ENCODE measurements around the gene HRCT1. TPM values are rescaled to one million over a fixed set of nuclear protein-coding genes. Genes with fewer than 3 reads are reported as not detected.

HRCT1 gene
- total and polyA plus RNA-seq, 2 of the 4 experiments (the other 2 are of a cell fraction), result 1.1 to 3.9 TPM

GRCh38 chr9:35944841-35945240 lies 38.8 kb downstream of the HRCT1 start:
- Histone ChIP-seq H3K9me3 (ENCODE audit: control insufficient read depth, insufficient read depth, low read length) (no peaks in the 10 kb centered on the region), H2AK9ac (replicated peaks; ENCODE audit: low read depth, low read length, poor library complexity) (peak overlapping the region; percentile 78), H3K4me3 (ENCODE audit: insufficient read depth, low read depth, low read length) (no peak overlapping the region), H3K14ac (replicated peaks; ENCODE audit: low read depth, low read length) (peak overlapping the region; percentile 85), H3K9me1 (ENCODE audit: insufficient read depth, low read length) (peaks cover 15% of the 10 kb centered on the region), H4K20me1 (ENCODE audit: insufficient read depth, low read length) (no peaks in the 10 kb centered on the region), H3K4me1 (ENCODE audit: control insufficient read depth, insufficient read depth, low read length) (peaks cover 9% of the 10 kb centered on the region), H4K5ac (ENCODE audit: low read depth, low read length) (peak overlapping the region; percentile 96), H3K23ac (ENCODE audit: low read depth, low read length) (no peak overlapping the region), H2BK20ac (ENCODE audit: low read depth, low read length) (peak overlapping the region; percentile 74; the same call in 1 of the 2 replicates), H2AFZ (replicated peaks; ENCODE audit: low read length, poor library complexity) (peak overlapping the region; percentile 80), H3K27me3 (ENCODE audit: control insufficient read depth, insufficient read depth, low read length) (no peaks in the 10 kb centered on the region), H3K79me1 (ENCODE audit: low read depth in 1 of 2, low read length in 2 of 2) (no peaks in the 10 kb centered on the region; a peak in 1 of 4 replicates), H3K18ac (ENCODE audit: low read depth, low read length) (peak overlapping the region; percentile 80; the same call in 1 of the 2 replicates), H3K9ac (ENCODE audit: low read depth, low read length) (no peak overlapping the region), H3K36me3 (ENCODE audit: control insufficient read depth, insufficient read depth, low read length) (no peaks in the 10 kb centered on the region), H4K8ac (ENCODE audit: low read depth in 2 of 2, low read length in 2 of 2) (peak overlapping the region; percentile 96 to 99), H3K56ac (ENCODE audit: extremely low read depth, insufficient read depth, low read length) (no peak overlapping the region), H2AK5ac (ENCODE audit: low read depth, low read length) (peak overlapping the region; percentile 96), H4K91ac (ENCODE audit: insufficient read depth, low read depth, low read length) (peak overlapping the region; percentile 95), H2BK120ac (ENCODE audit: low read depth, low read length) (peak overlapping the region; percentile 87), H3K4me2 (ENCODE audit: low read depth, low read length) (no peak overlapping the region), H3K27ac (ENCODE audit: insufficient read depth, low read length) (peak overlapping the region; percentile 39; the same call in 1 of the 2 replicates), H2BK5ac (ENCODE audit: low read depth, low read length, poor library complexity, severe bottlenecking) (peak overlapping the region; percentile 69), H3K4ac (ENCODE audit: low read depth, low read length) (peak overlapping the region; percentile 94), H2BK15ac (ENCODE audit: low read depth, low read length) (peak overlapping the region; percentile 64; the same call in 2 of the 3 replicates)
- TF ChIP-seq RAD21 (IDR thresholded peaks at IDR 0.05; ENCODE audit: low read length) (no peak), RFX5 (IDR thresholded peaks at IDR 0.05; ENCODE audit: low read depth, low read length) (no peak), MXI1 (IDR thresholded peaks at IDR 0.05; ENCODE audit: borderline replicate concordance, low read depth, low read length) (no peak)
- no peak for DNase-seq
- BruUV-seq (replicated peaks), result no TSS peak
- POLR2A ChIA-PET (ENCODE audit: unreplicated experiment), result interaction anchor here (0.5 kb wide), 1 partner anchor 9 kb away, joined by 4 read pairs; no protein-coding TSS in a partner anchor
- WGBS, 2 experiments (ENCODE audit: extremely low coverage in 2 of 2, insufficient read length in 1 of 2), result 100% methylated on average over 1 of the region's 3 CpGs; no CpG with 5 or more reads in 1 of the 2 experiments
- CTCF ChIA-PET, result interaction anchor here (1.0 to 2.7 kb wide), 10 partner anchors 12 to 158 kb away, joined by 3 to 21 read pairs (median 4); partner anchors contain the start of gene HRCT1
- in situ Hi-C loops (cut with MboI; ENCODE audit: low sequenced_read_pairs) (loop anchor here (5.0 to 10.0 kb wide), 2 partner anchors 43 to 60 kb away; no protein-coding TSS in a partner anchor), intact Hi-C loops (cut with micrococcal nuclease) (loop anchor here (1.0 kb wide), 3 partner anchors 42 to 155 kb away; no protein-coding TSS in a partner anchor), dilution Hi-C loops (cut with HindIII; ENCODE audit: low sequenced_read_pairs, unreplicated experiment) (no loop called here)
- ATAC-seq (ENCODE audit: low read depth), result no peak

All from IMR-90 (cell line).